MM.1S (cell line): ENCODE measurements around the gene ATL2.
"Not testable (repeated sequence)": the region's sequence is repeated elsewhere in the genome, so short reads cannot be mapped to it uniquely, and the experiment has no call there.

Experiments
- DNase-seq: peaks from one replicate; pipeline ENCODE4 v3.0.0-alpha.2; 2015
- H2AFZ ChIP-seq: fragments of 300-600 bp; sonication (generic); 2 replicates; pipeline ENCODE4 v1.6.0; 2016; ENCODE audit warnings: antibody characterized with exemption, low read length
- H3F3A ChIP-seq: fragments of 300-600 bp; sonication (generic); 2 replicates; pipeline ENCODE4 v1.6.1; 2016; ENCODE audit warnings: mild to moderate bottlenecking, antibody characterized with exemption, low read length, moderate library complexity, mixed read lengths; ENCODE audit not compliant: insufficient read depth
- H3K27ac ChIP-seq: fragments of 300-600 bp; sonication (generic); 2 replicates; pipeline ENCODE4 v1.5.1; 2016; ENCODE audit warnings: mild to moderate bottlenecking, low read length
- H3K27me3 ChIP-seq: fragments of 300-600 bp; sonication (generic); replicated peaks from 2 replicates; pipeline ENCODE4 v1.6.0; 2016; ENCODE audit warnings: low read length; ENCODE audit not compliant: insufficient read depth
- H3K36me3 ChIP-seq: fragments of 300-600 bp; sonication (generic); replicated peaks from 2 replicates; pipeline ENCODE4 v1.6.1; 2016; ENCODE audit warnings: mild to moderate bottlenecking, low read length, mixed read lengths; ENCODE audit not compliant: insufficient read depth
- H3K4me1 ChIP-seq: fragments of 300-600 bp; sonication (generic); 2 replicates; pipeline ENCODE4 v1.6.1; 2016; ENCODE audit warnings: low read length, mixed read lengths
- H3K4me2 ChIP-seq: fragments of 300-600 bp; sonication (generic); 2 replicates; pipeline ENCODE4 v1.6.0; 2016; ENCODE audit warnings: low read depth, low read length
- H3K4me3 ChIP-seq: fragments of 300-600 bp; sonication (generic); 2 replicates; pipeline ENCODE4 v1.5.1; 2016; ENCODE audit warnings: low read length, mixed read lengths
- H3K79me2 ChIP-seq: fragments of 300-600 bp; sonication (generic); 2 replicates; pipeline ENCODE4 v1.6.1; 2016; ENCODE audit warnings: mixed run types, low read length, mixed read lengths
- H3K9ac ChIP-seq: fragments of 300-600 bp; sonication (generic); 2 replicates; pipeline ENCODE4 v1.6.1; 2016; ENCODE audit warnings: low read length, mixed read lengths
- H3K9me2 ChIP-seq: fragments of 300-600 bp; sonication (generic); replicated peaks from 2 replicates; pipeline ENCODE4 v1.6.1; 2016; ENCODE audit warnings: mild to moderate bottlenecking, low read length, mixed read lengths; ENCODE audit not compliant: insufficient read depth
- H3K9me3 ChIP-seq: fragments of 300-600 bp; sonication (generic); replicated peaks from 2 replicates; pipeline ENCODE4 v1.6.1; 2016; ENCODE audit warnings: mild to moderate bottlenecking, low read length, mixed read lengths; ENCODE audit not compliant: insufficient read depth
- H4K20me1 ChIP-seq: fragments of 300-600 bp; sonication (generic); 2 replicates; pipeline ENCODE4 v1.6.1; 2016; ENCODE audit warnings: mild to moderate bottlenecking, low read length, moderate library complexity, mixed read lengths; ENCODE audit not compliant: insufficient read depth
- EZH2 ChIP-seq: fragments of 300-600 bp; sonication (generic); optimal IDR thresholded peaks from 2 replicates; pipeline ENCODE3; 2017; ENCODE audit warnings: low read depth, mild to moderate bottlenecking, antibody characterized with exemption, low read length, mixed read lengths
- EZH2phosphoT487 ChIP-seq: fragments of 300-600 bp; sonication (generic); IDR thresholded peaks from 2 replicates; pipeline ENCODE4 v1.6.1; 2018; ENCODE audit warnings: antibody characterized with exemption, low read length
- TF ChIP-seq, protein P1 (sequence below): fragments of 300-600 bp; sonication (generic); IDR thresholded peaks from 2 replicates; pipeline ENCODE4 v1.5.1; 2016; ENCODE audit warnings: antibody characterized with exemption, low read length, mixed read lengths

Gene ATL2

DNA sequence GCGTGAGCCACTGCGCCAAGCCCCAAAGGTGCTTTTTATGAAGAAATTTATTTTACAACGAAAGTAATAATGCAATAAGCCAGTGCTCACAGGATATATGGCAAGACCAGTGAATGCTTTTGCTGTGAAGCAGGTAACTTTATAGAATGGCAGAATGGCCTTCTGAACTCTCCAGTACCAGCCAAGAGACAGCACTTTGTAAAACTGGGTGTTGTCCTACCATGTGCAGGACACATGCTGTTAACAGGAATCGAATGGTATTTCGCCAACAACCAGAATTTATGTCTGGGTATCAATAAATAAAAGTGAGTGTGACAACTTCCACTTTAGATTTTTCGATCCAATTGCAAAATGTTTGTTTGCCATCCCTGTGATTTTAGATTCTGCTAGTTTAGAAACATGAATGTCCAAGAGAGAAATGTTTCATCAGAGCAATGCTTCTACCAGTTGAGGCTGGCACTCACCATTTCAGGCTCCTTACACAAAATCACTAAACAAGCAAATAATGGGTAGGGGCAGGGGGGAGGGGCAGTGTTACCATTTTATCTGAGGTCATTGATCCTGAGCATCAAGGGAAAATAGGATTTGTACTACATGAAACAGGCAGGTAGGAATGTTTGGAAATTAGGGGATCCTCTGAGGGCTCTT, 95.9 kb downstream of the ATL2 start:
- H3K4me3 ChIP-seq: no peak overlapping the region
- no peaks in the 10 kb centered on the region for H3K4me1 ChIP-seq
- no peaks in the 10 kb centered on the region for H3F3A ChIP-seq
- no peaks in the 10 kb centered on the region for H3K36me3 ChIP-seq
- H3K9me3 ChIP-seq: no peaks in the 10 kb centered on the region
- H2AFZ ChIP-seq: no peak overlapping the region
- TF ChIP-seq EZH2 (no peak), EZH2phosphoT487 (no peak)
- TF ChIP-seq, protein P1, sequence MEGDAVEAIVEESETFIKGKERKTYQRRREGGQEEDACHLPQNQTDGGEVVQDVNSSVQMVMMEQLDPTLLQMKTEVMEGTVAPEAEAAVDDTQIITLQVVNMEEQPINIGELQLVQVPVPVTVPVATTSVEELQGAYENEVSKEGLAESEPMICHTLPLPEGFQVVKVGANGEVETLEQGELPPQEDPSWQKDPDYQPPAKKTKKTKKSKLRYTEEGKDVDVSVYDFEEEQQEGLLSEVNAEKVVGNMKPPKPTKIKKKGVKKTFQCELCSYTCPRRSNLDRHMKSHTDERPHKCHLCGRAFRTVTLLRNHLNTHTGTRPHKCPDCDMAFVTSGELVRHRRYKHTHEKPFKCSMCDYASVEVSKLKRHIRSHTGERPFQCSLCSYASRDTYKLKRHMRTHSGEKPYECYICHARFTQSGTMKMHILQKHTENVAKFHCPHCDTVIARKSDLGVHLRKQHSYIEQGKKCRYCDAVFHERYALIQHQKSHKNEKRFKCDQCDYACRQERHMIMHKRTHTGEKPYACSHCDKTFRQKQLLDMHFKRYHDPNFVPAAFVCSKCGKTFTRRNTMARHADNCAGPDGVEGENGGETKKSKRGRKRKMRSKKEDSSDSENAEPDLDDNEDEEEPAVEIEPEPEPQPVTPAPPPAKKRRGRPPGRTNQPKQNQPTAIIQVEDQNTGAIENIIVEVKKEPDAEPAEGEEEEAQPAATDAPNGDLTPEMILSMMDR: no peak
- H3K9ac ChIP-seq: no peak overlapping the region
- H4K20me1 ChIP-seq: no peaks in the 10 kb centered on the region
- no peaks in the 10 kb centered on the region for H3K79me2 ChIP-seq
- no peak overlapping the region for H3K27ac ChIP-seq
- no peaks in the 10 kb centered on the region for H3K27me3 ChIP-seq
- no peaks in the 10 kb centered on the region for H3K9me2 ChIP-seq
- no peak overlapping the region for H3K4me2 ChIP-seq
- DNase-seq: no peak

DNA sequence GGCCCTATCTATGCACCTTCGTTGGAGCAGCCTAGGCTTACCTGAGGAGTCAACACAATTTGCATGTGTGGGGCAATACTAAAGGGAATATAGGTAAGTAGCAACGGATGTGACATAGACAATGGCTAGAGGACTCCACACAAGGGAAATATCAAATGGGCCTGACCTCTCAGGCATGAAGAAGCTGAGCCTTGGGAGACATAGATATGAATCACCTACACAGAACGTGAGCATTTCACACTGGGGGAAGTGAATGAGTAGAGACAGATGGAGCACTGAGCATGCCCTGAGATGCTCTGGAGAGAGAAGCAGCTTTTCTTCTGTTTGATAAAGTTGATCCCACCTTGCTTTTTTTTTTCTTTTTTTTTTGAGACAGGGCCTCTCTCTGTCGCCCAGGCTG, 97.9 kb downstream of the ATL2 start:
- Histone ChIP-seq H3K27ac (no peak overlapping the region), H3F3A (no peaks in the 10 kb centered on the region)
- TF ChIP-seq EZH2phosphoT487 (no peak), EZH2 (no peak)
- TF ChIP-seq, protein P1: no peak

GRCh38 chr2:38278117-38278438, 99.0 kb downstream of the ATL2 start:
- not testable (repeated sequence) for H4K20me1 ChIP-seq, H3K36me3 ChIP-seq, H3K9me3 ChIP-seq, H3K27me3 ChIP-seq, H3K79me2 ChIP-seq, H3K4me1 ChIP-seq, H3K4me2 ChIP-seq, H2AFZ ChIP-seq, H3K9ac ChIP-seq, H3F3A ChIP-seq, H3K4me3 ChIP-seq, H3K9me2 ChIP-seq, DNase-seq, H3K27ac ChIP-seq

More for the DNA sequence above, 97.9 kb downstream of the ATL2 start:
- no peaks in the 10 kb centered on the region for H3K36me3 ChIP-seq
- H3K79me2 ChIP-seq: no peaks in the 10 kb centered on the region
- H3K4me1 ChIP-seq: 0 out of 2 replicates have a peak, but pooled peaks cover 6% of the 10 kb centered on the region
- no peaks in the 10 kb centered on the region for H3K9me2 ChIP-seq
- no peak overlapping the region for H3K4me2 ChIP-seq
- H2AFZ ChIP-seq: no peak overlapping the region
- H3K9ac ChIP-seq: no peak overlapping the region
- no peak for DNase-seq
- no peaks in the 10 kb centered on the region for H3K27me3 ChIP-seq
- no peaks in the 10 kb centered on the region for H3K9me3 ChIP-seq
- H3K4me3 ChIP-seq: no peak overlapping the region
- no peaks in the 10 kb centered on the region for H4K20me1 ChIP-seq

DNA sequence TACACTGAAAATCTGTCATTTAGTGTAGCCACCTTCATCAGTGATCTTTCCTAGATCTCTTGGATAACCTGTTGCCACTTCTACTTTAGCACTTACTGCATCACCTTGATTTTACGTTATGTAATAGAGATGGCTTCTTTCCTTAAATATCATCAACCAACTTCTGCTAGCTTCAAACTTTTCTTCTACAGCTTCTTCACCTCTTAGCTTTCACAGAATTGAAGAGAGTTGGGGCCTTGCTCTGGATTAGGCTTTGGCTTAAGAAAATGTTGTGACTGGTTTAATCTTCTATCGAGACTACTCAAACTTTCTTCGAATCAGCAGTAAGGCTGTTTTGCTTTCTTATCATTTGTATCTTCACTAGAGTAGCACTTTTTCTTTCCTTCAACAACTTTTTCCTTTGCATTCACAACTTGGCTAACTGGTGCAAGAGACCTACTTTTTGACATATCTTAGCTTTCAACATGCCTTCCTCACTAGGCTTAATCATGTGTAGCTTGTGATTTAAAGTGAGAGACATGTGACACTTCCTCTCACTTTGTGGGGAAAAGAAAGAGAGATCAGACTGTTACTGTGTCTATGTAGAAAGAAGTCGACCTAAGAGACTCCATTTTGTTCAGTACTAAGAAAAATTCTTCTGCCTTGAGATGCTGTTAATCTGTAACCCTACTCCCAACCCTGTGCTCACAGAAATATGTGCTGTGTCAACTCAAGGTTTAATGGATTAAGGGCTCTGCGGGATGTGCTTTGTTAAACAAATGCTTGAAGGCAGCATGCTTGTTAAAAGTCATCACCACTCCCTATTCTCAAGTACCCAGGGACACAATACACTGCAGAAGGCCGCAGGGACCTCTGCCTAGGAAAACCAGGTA, 99.6 kb downstream of the ATL2 start:
- Histone ChIP-seq H3K9me2 (no peaks in the 10 kb centered on the region), H3K27me3 (no peaks in the 10 kb centered on the region), H3K27ac (no peak overlapping the region), H2AFZ (no peak overlapping the region), H3K4me3 (no peak overlapping the region), H3K9ac (no peak overlapping the region), H3F3A (no peaks in the 10 kb centered on the region), H3K9me3 (no peaks in the 10 kb centered on the region), H3K36me3 (no peaks in the 10 kb centered on the region), H3K4me1 (0 out of 2 replicates have a peak, but pooled peaks cover 6% of the 10 kb centered on the region), H4K20me1 (no peaks in the 10 kb centered on the region), H3K4me2 (no peak overlapping the region), H3K79me2 (no peaks in the 10 kb centered on the region)
- TF ChIP-seq EZH2 (no peak), EZH2phosphoT487 (no peak)
- TF ChIP-seq, protein P1: no peak
- no peak for DNase-seq
